OCI-LY1 (cell line): Measurements from ENCODE around the gene LRRC2.

Experiments used
- H2AFZ ChIP-seq: fragments of 200-600 bp; sonication (generic), shearing (Covaris generic); 2 replicates; pipeline ENCODE4 v1.6.0; 2014; ENCODE audit warnings: antibody characterized with exemption, mild to moderate bottlenecking, low read length
- H3F3A ChIP-seq: fragments of 200-600 bp; sonication (generic), shearing (Covaris generic); 2 replicates; pipeline ENCODE4 v1.6.0; 2014; ENCODE audit warnings: mild to moderate bottlenecking, antibody characterized with exemption, low read length, moderate library complexity; ENCODE audit not compliant: insufficient read depth
- H3K27ac ChIP-seq: fragments of 200-600 bp; sonication (generic); 2 replicates; pipeline ENCODE4 v1.5.1; 2014; ENCODE audit warnings: low read length, mixed run types, mild to moderate bottlenecking, low read depth; ENCODE audit not compliant: poor library complexity, severe bottlenecking
- H3K27me3 ChIP-seq: fragments of 200-600 bp; sonication (generic); 2 replicates; pipeline ENCODE4 v1.6.0; 2014; ENCODE audit warnings: antibody characterized with exemption, mild to moderate bottlenecking, low read length, moderate library complexity; ENCODE audit not compliant: insufficient read depth
- H3K36me3 ChIP-seq: fragments of 200-600 bp; sonication (generic); 2 replicates; pipeline ENCODE4 v1.6.1; 2014; ENCODE audit warnings: mild to moderate bottlenecking, antibody characterized with exemption, low read length, moderate library complexity, mixed read lengths; ENCODE audit not compliant: insufficient read depth
- H3K4me1 ChIP-seq: fragments of 200-600 bp; sonication (generic); 2 replicates; pipeline ENCODE4 v1.5.1; 2014; ENCODE audit warnings: mild to moderate bottlenecking, low read length, moderate library complexity; ENCODE audit not compliant: insufficient read depth, severe bottlenecking
- H3K4me2 ChIP-seq: fragments of 200-600 bp; sonication (generic), shearing (Covaris generic); 2 replicates; pipeline ENCODE4 v1.6.1; 2014; ENCODE audit warnings: low read length
- H3K4me3 ChIP-seq: fragments of 200-600 bp; sonication (generic); 2 replicates; pipeline ENCODE4 v1.5.1; 2014; ENCODE audit warnings: low read length, low read depth, mild to moderate bottlenecking, mixed read lengths; ENCODE audit not compliant: poor library complexity, severe bottlenecking
- H3K79me2 ChIP-seq: fragments of 200-600 bp; shearing (Covaris generic); 2 replicates; pipeline ENCODE4 v1.6.1; 2016; ENCODE audit warnings: mixed run types, low read length, mixed read lengths; ENCODE audit not compliant: insufficient read depth
- H3K9ac ChIP-seq: fragments of 200-600 bp; sonication (generic), shearing (Covaris generic); 2 replicates; pipeline ENCODE4 v1.6.1; 2014; ENCODE audit warnings: mild to moderate bottlenecking, low read length, mixed read lengths
- H3K9me2 ChIP-seq: fragments of 200-600 bp; sonication (generic), shearing (Covaris generic); 2 replicates; pipeline ENCODE4 v1.6.1; 2014; ENCODE audit warnings: low read depth, mild to moderate bottlenecking, low read length, mixed read lengths
- H3K9me3 ChIP-seq: fragments of 200-600 bp; shearing (Covaris generic); 2 replicates; pipeline ENCODE4 v1.6.1; 2014; ENCODE audit warnings: low read length, mixed read lengths
- H4K20me1 ChIP-seq: fragments of 200-600 bp; sonication (generic), shearing (Covaris generic); 2 replicates; pipeline ENCODE4 v1.6.0; 2016; ENCODE audit warnings: mild to moderate bottlenecking, low read length; ENCODE audit not compliant: insufficient read depth
- CTCF ChIP-seq: fragments of 200-600 bp; sonication (generic), shearing (Covaris generic); IDR thresholded peaks from 2 replicates; pipeline ENCODE4 v1.5.1; 2017; ENCODE audit warnings: mild to moderate bottlenecking, antibody characterized with exemption, low read length, moderate library complexity, mixed read lengths
- EZH2 ChIP-seq: fragments of 200-600 bp; sonication (generic), shearing (Covaris generic); IDR thresholded peaks from 2 replicates; pipeline ENCODE4 v1.8.0; 2017; ENCODE audit warnings: borderline replicate concordance, mixed run types, mild to moderate bottlenecking, antibody characterized with exemption, low read length, moderate library complexity, mixed read lengths

LRRC2 gene

GRCh38 chr3:46503200-46503874 lies 62.8 kb downstream of the LRRC2 start:
- no peak overlapping the region for H2AFZ ChIP-seq
- H4K20me1 ChIP-seq, result no peaks in the 10 kb centered on the region
- H3K4me3 ChIP-seq, result no peak overlapping the region
- no peak for TF ChIP-seq EZH2
- TF ChIP-seq CTCF, result no peak
- H3K79me2 ChIP-seq, result no peaks in the 10 kb centered on the region
- H3K4me2 ChIP-seq, result no peak overlapping the region
- no peak overlapping the region for H3K27ac ChIP-seq
- H3K36me3 ChIP-seq, result no peaks in the 10 kb centered on the region
- H3K9me2 ChIP-seq, result no peaks in the 10 kb centered on the region
- H3K9ac ChIP-seq, result no peak overlapping the region
- no peaks in the 10 kb centered on the region for H3K27me3 ChIP-seq
- H3K9me3 ChIP-seq, result no peaks in the 10 kb centered on the region
- H3F3A ChIP-seq, result no peaks in the 10 kb centered on the region
- H3K4me1 ChIP-seq, result no peaks in the 10 kb centered on the region

GRCh38 chr3:46501702-46502101 lies 64.4 kb downstream of the LRRC2 start:
- no peaks in the 10 kb centered on the region for H3K9me3 ChIP-seq
- no peaks in the 10 kb centered on the region for H3K36me3 ChIP-seq
- no peak overlapping the region for H3K27ac ChIP-seq
- H3K4me1 ChIP-seq, result no peaks in the 10 kb centered on the region
- no peak for TF ChIP-seq CTCF
- TF ChIP-seq EZH2, result no peak
- no peak overlapping the region for H3K4me3 ChIP-seq
- H3K27me3 ChIP-seq, result no peaks in the 10 kb centered on the region
- no peaks in the 10 kb centered on the region for H3K9me2 ChIP-seq
- no peak overlapping the region for H3K9ac ChIP-seq
- no peak overlapping the region for H2AFZ ChIP-seq
- H3F3A ChIP-seq, result no peaks in the 10 kb centered on the region
- no peaks in the 10 kb centered on the region for H3K79me2 ChIP-seq
- H3K4me2 ChIP-seq, result no peak overlapping the region
- H4K20me1 ChIP-seq, result no peaks in the 10 kb centered on the region

- no peaks in the 10 kb centered on the region for H3K36me3 ChIP-seq
- no peaks in the 10 kb centered on the region for H3K27me3 ChIP-seq
- H3K79me2 ChIP-seq, result no peaks in the 10 kb centered on the region
- no peak for TF ChIP-seq EZH2
- TF ChIP-seq CTCF, result no peak
- H3K27ac ChIP-seq, result no peak overlapping the region
- H3K9me2 ChIP-seq, result no peaks in the 10 kb centered on the region
- H3F3A ChIP-seq, result no peaks in the 10 kb centered on the region
- no peaks in the 10 kb centered on the region for H4K20me1 ChIP-seq
- H3K4me3 ChIP-seq, result no peak overlapping the region
- H3K4me2 ChIP-seq, result no peak overlapping the region
- H3K4me1 ChIP-seq, result no peaks in the 10 kb centered on the region
- no peaks in the 10 kb centered on the region for H3K9me3 ChIP-seq
- H2AFZ ChIP-seq, result no peak overlapping the region
- H3K9ac ChIP-seq, result no peak overlapping the region
Observed at GRCh38 chr3:46500656-46501635, 65.2 kb downstream of the LRRC2 start.
